ENCODE measurements around the gene PRCP.

GRCh38 chr11:82782825-82783374 lies 117.3 kb downstream of the PRCP start:
- no peak for TF ChIP-seq ZNF219 (CRISPR knock-in tag; IDR thresholded peaks at IDR 0.05; ENCODE audit: borderline replicate concordance)
- TF ChIP-seq, protein P1, sequence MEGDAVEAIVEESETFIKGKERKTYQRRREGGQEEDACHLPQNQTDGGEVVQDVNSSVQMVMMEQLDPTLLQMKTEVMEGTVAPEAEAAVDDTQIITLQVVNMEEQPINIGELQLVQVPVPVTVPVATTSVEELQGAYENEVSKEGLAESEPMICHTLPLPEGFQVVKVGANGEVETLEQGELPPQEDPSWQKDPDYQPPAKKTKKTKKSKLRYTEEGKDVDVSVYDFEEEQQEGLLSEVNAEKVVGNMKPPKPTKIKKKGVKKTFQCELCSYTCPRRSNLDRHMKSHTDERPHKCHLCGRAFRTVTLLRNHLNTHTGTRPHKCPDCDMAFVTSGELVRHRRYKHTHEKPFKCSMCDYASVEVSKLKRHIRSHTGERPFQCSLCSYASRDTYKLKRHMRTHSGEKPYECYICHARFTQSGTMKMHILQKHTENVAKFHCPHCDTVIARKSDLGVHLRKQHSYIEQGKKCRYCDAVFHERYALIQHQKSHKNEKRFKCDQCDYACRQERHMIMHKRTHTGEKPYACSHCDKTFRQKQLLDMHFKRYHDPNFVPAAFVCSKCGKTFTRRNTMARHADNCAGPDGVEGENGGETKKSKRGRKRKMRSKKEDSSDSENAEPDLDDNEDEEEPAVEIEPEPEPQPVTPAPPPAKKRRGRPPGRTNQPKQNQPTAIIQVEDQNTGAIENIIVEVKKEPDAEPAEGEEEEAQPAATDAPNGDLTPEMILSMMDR (IDR thresholded peaks at IDR 0.05), result no peak
- no peak for TF ChIP-seq HMGXB4 (CRISPR knock-in tag; IDR thresholded peaks at IDR 0.05)
- TF ChIP-seq, protein P2, sequence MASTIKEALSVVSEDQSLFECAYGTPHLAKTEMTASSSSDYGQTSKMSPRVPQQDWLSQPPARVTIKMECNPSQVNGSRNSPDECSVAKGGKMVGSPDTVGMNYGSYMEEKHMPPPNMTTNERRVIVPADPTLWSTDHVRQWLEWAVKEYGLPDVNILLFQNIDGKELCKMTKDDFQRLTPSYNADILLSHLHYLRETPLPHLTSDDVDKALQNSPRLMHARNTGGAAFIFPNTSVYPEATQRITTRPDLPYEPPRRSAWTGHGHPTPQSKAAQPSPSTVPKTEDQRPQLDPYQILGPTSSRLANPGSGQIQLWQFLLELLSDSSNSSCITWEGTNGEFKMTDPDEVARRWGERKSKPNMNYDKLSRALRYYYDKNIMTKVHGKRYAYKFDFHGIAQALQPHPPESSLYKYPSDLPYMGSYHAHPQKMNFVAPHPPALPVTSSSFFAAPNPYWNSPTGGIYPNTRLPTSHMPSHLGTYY (CRISPR knock-in tag; IDR thresholded peaks at IDR 0.05), result no peak
- no peak for TF ChIP-seq MAX (CRISPR knock-in tag; IDR thresholded peaks at IDR 0.05)
- TF ChIP-seq, protein P3, sequence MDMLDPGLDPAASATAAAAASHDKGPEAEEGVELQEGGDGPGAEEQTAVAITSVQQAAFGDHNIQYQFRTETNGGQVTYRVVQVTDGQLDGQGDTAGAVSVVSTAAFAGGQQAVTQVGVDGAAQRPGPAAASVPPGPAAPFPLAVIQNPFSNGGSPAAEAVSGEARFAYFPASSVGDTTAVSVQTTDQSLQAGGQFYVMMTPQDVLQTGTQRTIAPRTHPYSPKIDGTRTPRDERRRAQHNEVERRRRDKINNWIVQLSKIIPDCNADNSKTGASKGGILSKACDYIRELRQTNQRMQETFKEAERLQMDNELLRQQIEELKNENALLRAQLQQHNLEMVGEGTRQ (CRISPR knock-in tag; IDR thresholded peaks at IDR 0.05), result no peak
- TF ChIP-seq, protein P4, sequence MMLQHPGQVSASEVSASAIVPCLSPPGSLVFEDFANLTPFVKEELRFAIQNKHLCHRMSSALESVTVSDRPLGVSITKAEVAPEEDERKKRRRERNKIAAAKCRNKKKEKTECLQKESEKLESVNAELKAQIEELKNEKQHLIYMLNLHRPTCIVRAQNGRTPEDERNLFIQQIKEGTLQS (CRISPR knock-in tag; conservative IDR thresholded peaks at IDR 0.05), result no peak
- TF ChIP-seq NFATC4 (CRISPR knock-in tag; IDR thresholded peaks at IDR 0.05), result no peak
